ENCODE measurements around the gene DTYMK.

DTYMK gene

GRCh38 chr2:241724259-241724974 is 37.8 kb upstream of the DTYMK start:
- peak; percentile 22 for TF ChIP-seq CTCF (IDR thresholded peaks at IDR 0.05; ENCODE audit: insufficient read depth, low read depth, low read length, missing control alignments)
- no peak overlapping the region for H3K4me3 ChIP-seq (ENCODE audit: low read length)
- no peak for DNase-seq (ENCODE audit: low read depth)

- DNase-seq (ENCODE audit: low read depth) = no peak
- no peak overlapping the region for H3K4me3 ChIP-seq (ENCODE audit: low read length)
- no peak for TF ChIP-seq CTCF (IDR thresholded peaks at IDR 0.05; ENCODE audit: insufficient read depth, low read depth, low read length, missing control alignments)
Measured at GRCh38 chr2:241722896-241723454, 36.4 kb upstream of the DTYMK start.

- H3K4me3 ChIP-seq (ENCODE audit: low read length) = no peak overlapping the region
- TF ChIP-seq CTCF (IDR thresholded peaks at IDR 0.05; ENCODE audit: insufficient read depth, low read depth, low read length, missing control alignments) = no peak
- no peak for DNase-seq (ENCODE audit: low read depth)
Measured at GRCh38 chr2:241721852-241722251, 35.2 kb upstream of the DTYMK start.

- TF ChIP-seq CTCF (IDR thresholded peaks at IDR 0.05; ENCODE audit: insufficient read depth, low read depth, low read length, missing control alignments) = no peak
- no peak for DNase-seq (ENCODE audit: low read depth)
- no peak overlapping the region for H3K4me3 ChIP-seq (ENCODE audit: low read length)
Measured at GRCh38 chr2:241720560-241720959, 33.9 kb upstream of the DTYMK start.

GRCh38 chr2:241720099-241720498 is 33.5 kb upstream of the DTYMK start:
- H3K4me3 ChIP-seq (ENCODE audit: low read length) = no peak overlapping the region
- no peak for TF ChIP-seq CTCF (IDR thresholded peaks at IDR 0.05; ENCODE audit: insufficient read depth, low read depth, low read length, missing control alignments)
- DNase-seq (ENCODE audit: low read depth) = no peak

- no peak for TF ChIP-seq CTCF (IDR thresholded peaks at IDR 0.05; ENCODE audit: insufficient read depth, low read depth, low read length, missing control alignments)
- H3K4me3 ChIP-seq (ENCODE audit: low read length) = no peak overlapping the region
- no peak for DNase-seq (ENCODE audit: low read depth)
Measured at GRCh38 chr2:241719093-241719492, 32.5 kb upstream of the DTYMK start.

- no peak for DNase-seq (ENCODE audit: low read depth)
- no peak for TF ChIP-seq CTCF (IDR thresholded peaks at IDR 0.05; ENCODE audit: insufficient read depth, low read depth, low read length, missing control alignments)
Measured at GRCh38 chr2:241708879-241709278, 22.3 kb upstream of the DTYMK start.

More at GRCh38 chr2:241708879-241709278, 22.3 kb upstream of the DTYMK start:
- H3K4me3 ChIP-seq (ENCODE audit: low read length) = no peak overlapping the region

All from epithelial cell of esophagus (primary cell).